ENCODE measurements around the gene SCARB1. TPM values are rescaled to one million over a fixed set of nuclear protein-coding genes. Genes with fewer than 3 reads are reported as not detected.
A peak's percentile ranks its signal among the peaks of the same experiment; 100 is the strongest.

The SCARB1 gene
- total RNA-seq, 6 experiments from 2014 or later, result 128 to 359 (median 214) TPM

- Histone ChIP-seq H3K9me3 (no peaks in the 10 kb centered on the region), H3K36me3 (no peaks in the 10 kb centered on the region), H3K27me3 (no peaks in the 10 kb centered on the region), H3K27ac (no peak overlapping the region), H3K4me3 (no peak overlapping the region), H3K4me1 (peaks cover 0 to 48% (median 23%) of the 10 kb centered on the region in 4 donors)
- intact Hi-C loops (cut with DNase I), result loop anchor here in 1 of 2 donors (10.0 kb wide), 1 partner anchor 378 kb away; no protein-coding TSS in a partner anchor
- WGBS (ENCODE audit: insufficient coverage, low coverage, low lambda C conversion rate, missing lambda C conversion rate), result 46% methylated on average over 5 of the region's 10 CpGs
- ATAC-seq, result no peak
- TF ChIP-seq CTCF (IDR thresholded peaks at IDR 0.05) (no peak), POLR2A (IDR thresholded peaks at IDR 0.05) (no peak)
- no peak for DNase-seq
These were observed 111.0 kb downstream of the SCARB1 start for GRCh38 chr12:124752437-124753227.

GRCh38 chr12:124751654-124752355 is 111.9 kb downstream of the SCARB1 start:
- Histone ChIP-seq H3K36me3 (no peaks in the 10 kb centered on the region), H3K27ac (peak overlapping the region in 1 of 3 donors; percentile 78), H3K9me3 (no peaks in the 10 kb centered on the region), H3K4me3 (no peak overlapping the region), H3K4me1 (peaks cover 0 to 57% (median 27%) of the 10 kb centered on the region in 4 donors), H3K27me3 (no peaks in the 10 kb centered on the region)
- 95% methylated on average over 3 of the region's 14 CpGs for WGBS (ENCODE audit: insufficient coverage, low coverage, low lambda C conversion rate, missing lambda C conversion rate)
- DNase-seq (no peak), ATAC-seq (no peak)
- no peak for TF ChIP-seq CTCF (IDR thresholded peaks at IDR 0.05)
- no peak for TF ChIP-seq POLR2A (IDR thresholded peaks at IDR 0.05)
- intact Hi-C loops (cut with DNase I), result loop anchor here in 1 of 2 donors (10.0 kb wide), 1 partner anchor 377 kb away; no protein-coding TSS in a partner anchor

- peaks cover 0 to 63% (median 31%) of the 10 kb centered on the region in 4 donors for H3K4me1 ChIP-seq
- 63% methylated on average over 11 of the region's 19 CpGs for WGBS (ENCODE audit: insufficient coverage, low coverage, low lambda C conversion rate, missing lambda C conversion rate)
- ATAC-seq, result no peak
These were observed 112.7 kb downstream of the SCARB1 start for GRCh38 chr12:124750787-124751471.

More at GRCh38 chr12:124750787-124751471, 112.7 kb downstream of the SCARB1 start:
- Histone ChIP-seq H3K4me3 (no peak overlapping the region), H3K27ac (peak overlapping the region; percentile 72 to 78 (median 76)), H3K36me3 (no peaks in the 10 kb centered on the region), H3K27me3 (no peaks in the 10 kb centered on the region), H3K9me3 (no peaks in the 10 kb centered on the region)
- no peak for TF ChIP-seq CTCF (IDR thresholded peaks at IDR 0.05)
- no peak for TF ChIP-seq POLR2A (IDR thresholded peaks at IDR 0.05)
- DNase-seq, result no peak
- intact Hi-C loops (cut with DNase I), result loop anchor here in 1 of 2 donors (10.0 kb wide), 1 partner anchor 376 kb away; no protein-coding TSS in a partner anchor

Data from right lobe of liver (tissue), 6 donors.